Tibial nerve (tissue), 3 donors: ENCODE results near the gene BFSP1.

Source experiments
- POLR2A ChIP-seq, 2 donors: fragments of 450-650 bp; IDR thresholded peaks; one replicate each; pipeline ENCODE4 v1.6.1; 2017; ENCODE audit warnings: antibody characterized with exemption in 2 of 2, mild to moderate bottlenecking in 2 of 2, moderate library complexity in 2 of 2
- TF ChIP-seq, protein P1 (sequence below), 5 experiments: fragments of 200-600 bp in 3 of 5; fragments of 450-650 bp in 2 of 5; sonication (generic) in 3 of 5; IDR thresholded peaks; one replicate each; pipeline ENCODE4 v1.5.1; 2016 to 2019; ENCODE audit warnings: antibody characterized with exemption in 5 of 5, mild to moderate bottlenecking in 3 of 5, moderate library complexity in 2 of 5

DNA sequence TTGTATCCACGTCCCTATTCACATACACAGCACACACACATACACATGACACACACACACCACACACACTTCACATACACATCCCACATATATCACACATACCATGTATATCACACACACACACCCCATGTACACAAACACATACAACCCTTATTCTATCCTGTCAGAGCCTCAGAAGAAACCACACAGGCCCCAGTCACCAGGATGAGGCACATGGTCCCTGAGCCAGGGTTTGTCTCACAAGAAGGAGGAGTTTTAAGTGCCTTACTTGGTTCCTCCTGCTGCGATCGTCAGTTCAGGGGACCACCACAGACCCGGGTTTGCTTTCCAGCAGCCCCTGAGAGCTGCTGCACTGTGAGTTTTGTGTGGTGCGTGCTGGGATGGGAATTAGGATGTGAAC is 23.6 kb downstream of the BFSP1 start:
- no peak for TF ChIP-seq POLR2A (IDR thresholded peaks at IDR 0.05)
- TF ChIP-seq, protein P1, sequence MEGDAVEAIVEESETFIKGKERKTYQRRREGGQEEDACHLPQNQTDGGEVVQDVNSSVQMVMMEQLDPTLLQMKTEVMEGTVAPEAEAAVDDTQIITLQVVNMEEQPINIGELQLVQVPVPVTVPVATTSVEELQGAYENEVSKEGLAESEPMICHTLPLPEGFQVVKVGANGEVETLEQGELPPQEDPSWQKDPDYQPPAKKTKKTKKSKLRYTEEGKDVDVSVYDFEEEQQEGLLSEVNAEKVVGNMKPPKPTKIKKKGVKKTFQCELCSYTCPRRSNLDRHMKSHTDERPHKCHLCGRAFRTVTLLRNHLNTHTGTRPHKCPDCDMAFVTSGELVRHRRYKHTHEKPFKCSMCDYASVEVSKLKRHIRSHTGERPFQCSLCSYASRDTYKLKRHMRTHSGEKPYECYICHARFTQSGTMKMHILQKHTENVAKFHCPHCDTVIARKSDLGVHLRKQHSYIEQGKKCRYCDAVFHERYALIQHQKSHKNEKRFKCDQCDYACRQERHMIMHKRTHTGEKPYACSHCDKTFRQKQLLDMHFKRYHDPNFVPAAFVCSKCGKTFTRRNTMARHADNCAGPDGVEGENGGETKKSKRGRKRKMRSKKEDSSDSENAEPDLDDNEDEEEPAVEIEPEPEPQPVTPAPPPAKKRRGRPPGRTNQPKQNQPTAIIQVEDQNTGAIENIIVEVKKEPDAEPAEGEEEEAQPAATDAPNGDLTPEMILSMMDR (IDR thresholded peaks at IDR 0.05) = no peak
